ENCODE measurements around the gene ADGRB2.

Gene ADGRB2

DNA sequence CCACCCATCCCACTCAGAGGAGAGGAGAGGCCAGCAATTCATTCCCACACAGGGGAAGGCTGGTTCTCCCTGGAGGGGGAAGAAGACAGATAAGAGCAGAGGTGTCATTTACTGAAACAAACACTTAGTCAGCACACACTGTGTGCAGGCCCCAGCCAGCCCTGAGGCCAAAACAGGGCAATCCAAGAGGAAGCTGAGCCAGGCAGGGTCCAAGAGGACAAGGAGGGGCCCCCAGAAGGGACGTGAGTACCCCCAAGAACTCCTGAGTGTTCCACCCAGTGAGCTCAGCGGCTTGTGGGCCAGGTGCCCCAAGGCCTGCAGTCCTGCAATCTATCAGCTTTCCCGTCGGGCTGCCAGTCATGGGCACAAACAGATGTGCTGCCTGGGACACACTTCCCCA lies 15.8 kb downstream of the ADGRB2 start:
- no peak for DNase-seq

DNA sequence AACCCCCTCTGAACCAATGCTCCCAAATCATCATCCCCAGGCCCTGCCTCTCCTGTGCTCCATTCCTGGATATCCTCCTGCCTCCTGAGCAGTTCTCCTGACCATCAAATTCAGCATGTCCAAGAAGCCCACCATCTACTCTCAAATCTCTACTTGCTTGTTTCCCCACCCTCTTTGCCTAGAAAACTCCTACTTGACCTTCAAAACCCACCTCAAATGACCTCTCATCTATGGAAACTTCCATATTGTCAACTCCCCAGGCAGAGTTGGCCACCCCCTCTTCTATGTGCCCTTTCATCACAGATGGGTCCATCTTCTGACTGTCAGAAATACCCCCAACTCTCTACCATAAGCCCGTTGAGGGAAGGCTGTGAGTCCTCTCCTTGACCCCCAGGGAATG lies 16.8 kb downstream of the ADGRB2 start:
- DNase-seq = no peak

DNA sequence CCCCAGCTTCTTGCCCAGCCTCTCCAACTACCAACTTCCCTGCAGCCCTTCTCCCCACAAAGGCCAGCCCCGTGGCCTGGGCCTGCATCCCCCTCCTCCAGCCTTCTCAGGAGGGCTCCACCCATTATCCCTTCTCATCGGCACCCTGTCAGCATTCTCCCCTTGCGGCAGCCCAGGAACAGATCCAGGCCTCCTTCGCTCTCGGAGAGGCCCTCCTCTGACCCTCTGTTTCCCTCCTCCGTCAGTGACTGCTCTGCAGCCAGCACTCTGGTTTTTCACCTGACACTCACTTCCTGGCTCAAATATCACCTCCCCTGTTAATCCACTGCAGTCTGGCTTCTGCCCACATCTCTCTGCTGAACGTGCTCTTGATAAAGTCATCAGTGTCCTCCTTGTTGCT lies 17.5 kb downstream of the ADGRB2 start:
- no peak for DNase-seq

DNA sequence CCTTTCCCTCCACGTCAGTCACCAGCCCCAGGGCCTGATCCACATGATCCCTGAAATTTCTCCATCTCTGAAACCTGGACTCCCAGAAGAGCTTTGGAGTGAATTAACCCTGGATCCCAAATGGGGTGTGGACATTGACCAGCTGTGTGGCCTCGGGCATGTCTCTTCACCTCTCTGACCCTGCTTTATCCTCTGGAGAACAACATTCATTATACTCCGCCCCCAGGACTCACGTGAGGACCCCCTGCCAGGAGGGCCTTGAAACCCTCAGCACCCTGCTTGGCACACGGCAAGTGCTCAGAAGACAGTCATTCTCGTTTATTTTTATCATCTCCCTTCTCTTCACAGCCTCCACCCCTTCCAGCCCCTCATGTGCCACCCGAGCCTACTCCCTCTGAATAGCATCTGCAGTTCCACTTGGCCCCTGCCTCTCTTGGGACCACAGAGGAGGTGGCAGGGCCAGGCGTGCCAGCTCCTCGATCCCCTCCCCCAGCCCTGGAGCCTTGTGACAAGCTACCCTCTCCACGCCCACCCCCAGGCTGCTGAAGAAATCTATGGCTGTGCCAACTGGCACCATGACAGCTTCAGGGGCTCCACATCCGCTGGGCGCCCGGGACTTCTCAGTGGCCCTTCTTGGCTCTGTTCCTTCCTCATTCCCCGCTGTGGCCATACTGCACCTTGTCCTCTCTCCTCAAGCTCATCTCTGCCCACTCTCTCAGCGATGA lies 18.0 kb downstream of the ADGRB2 start:
- DNase-seq = peak; percentile 82

DNA sequence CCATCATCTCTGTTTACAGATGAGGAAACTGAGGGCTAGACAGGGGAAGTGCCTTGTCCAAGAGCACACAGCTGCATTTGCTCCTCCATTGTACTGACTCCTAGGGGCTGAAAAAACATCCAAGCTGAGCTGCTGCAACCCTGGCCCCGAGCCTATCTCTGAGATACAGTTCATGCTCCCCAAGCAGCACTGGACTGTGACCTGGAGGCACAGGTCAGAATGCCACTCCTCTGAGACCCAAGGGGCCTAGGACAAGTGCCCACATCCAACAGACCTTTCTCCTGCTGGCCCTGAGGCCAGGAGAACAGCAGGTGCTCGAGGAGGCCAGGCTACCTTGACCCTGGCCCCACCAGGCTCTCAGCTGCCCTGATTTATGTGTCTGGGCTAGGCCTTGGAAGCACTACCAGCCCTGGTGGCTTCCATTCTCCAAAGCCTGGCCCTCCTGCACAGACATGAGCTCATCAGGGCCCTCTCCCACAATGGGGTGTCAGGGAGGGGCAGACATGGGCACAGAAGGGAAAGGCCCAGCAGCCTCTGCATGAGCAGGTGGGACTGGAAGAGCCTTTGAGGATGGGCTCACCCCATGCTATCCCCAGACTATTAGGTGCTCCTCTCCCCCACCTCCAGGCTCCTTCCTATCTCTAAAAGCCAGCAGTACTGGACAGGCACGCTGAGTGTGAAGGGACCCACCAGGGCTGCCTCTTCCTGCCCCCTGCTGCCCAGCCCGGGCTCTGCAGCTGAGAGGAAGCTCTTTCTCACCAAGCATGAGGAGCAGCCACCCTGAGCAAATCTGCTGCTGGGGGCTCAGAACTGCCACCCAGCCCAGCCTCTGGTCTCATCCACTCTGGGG lies 18.8 kb downstream of the ADGRB2 start:
- peak; percentile 33 for DNase-seq

DNA sequence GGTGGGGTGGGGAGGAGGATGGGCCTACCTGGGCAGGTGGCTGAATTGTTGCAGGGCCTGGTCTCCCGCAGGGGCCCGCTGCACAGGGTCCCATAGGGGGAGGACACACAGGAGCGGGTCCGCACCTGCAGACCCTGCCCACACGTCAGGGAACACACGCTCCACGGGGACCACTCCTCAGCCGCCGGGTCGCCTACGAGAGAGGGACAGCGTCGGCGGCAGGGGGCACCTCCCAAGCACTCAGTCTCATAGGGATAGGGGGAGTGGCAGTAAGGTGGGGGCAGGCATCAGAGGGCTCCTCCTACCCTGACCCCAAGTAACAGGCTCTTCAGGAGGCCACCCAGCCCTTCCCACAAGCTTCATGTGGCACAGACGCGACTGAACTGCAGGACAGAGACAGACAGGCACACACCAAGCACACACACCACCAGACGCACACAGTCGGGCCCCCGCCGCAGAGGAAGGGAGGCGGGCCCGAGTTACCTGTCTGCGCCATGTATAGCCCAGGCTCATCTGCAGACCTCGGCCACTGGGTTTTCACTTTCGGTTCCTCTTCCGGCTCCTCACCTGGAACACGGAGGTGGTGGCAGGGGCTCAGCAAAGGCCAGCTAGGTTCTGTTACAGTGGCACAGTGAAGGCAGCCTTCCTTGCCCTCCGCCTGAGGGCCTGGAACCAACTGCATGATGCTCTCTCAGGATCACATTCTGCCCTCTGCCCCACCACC lies 19.8 kb downstream of the ADGRB2 start:
- no peak for DNase-seq

DNA sequence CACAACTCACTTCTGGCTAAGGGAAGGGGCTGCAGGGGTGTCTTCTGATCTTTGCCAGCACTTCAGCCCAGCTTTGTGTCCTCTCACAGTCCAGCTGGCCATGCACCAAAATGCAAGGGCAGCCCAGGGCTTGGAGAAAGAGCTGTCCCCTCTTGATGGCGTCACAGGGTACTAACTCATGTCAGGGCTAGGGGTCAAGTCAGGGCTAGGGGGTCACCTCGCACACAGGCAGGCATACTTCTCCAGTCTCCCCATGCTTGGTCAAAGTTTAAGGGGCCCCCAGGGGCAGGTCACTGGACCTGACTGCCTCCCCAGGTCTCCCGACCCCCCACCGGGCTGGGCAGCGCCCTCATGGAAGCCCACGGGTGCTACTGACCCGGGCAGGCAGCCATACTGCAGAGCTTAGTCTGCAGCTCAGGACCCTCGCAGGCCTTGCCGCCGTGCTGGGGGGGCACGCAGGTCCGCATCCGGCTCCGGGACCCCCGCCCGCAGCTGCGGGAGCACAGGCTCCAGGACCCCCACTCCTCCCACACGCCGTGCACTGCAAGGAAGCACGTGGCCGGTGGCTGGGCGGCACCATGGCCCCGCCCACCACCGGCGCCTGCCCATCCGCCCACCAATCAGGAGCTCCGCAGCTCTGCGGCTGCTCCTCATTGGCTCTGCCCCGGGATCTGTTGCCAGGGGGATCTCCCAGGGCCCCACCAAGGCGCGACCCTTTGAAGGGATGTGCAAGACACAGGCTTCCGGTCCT lies 21.5 kb downstream of the ADGRB2 start:
- no peak for DNase-seq

DNA sequence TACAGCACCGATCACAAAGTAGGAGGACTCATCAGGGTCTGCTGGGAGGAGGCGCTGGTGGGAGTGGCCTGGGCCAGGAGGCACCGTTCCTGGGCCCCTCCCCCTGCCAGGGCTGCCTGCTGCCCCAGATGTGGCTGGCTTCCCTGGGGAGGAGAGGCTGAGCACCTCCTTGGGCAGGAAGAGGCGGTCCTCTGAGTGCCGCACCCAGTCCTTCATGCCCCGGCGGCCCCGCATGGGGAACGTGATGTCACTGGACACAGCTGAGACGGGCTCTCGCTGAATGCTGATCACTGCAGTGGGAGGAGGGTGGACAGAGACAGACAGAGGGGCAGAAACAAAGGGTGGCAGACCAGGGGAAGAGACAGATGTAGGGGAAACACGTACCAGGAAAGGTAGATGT lies 24.8 kb downstream of the ADGRB2 start:
- no peak for DNase-seq

DNA sequence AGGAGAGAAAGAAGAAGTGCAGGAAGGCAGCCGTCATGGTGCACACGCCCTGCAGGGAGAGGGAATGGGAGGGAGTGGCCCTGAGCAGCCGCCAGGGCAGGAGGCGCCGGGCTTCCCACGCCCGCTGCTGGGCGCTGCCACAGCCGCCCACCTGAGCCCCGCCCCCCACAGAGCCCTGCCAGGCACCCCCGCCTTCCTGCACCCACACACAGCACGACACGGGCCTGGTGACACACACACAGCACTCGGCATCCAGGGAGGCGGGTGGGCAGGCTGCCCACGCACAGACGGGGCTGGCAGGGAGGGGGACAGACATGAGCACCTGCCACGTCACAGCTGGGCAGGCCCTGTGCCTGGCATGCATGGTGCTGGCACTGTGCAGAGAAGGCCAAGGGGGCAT lies 27.5 kb downstream of the ADGRB2 start:
- DNase-seq = no peak

DNA sequence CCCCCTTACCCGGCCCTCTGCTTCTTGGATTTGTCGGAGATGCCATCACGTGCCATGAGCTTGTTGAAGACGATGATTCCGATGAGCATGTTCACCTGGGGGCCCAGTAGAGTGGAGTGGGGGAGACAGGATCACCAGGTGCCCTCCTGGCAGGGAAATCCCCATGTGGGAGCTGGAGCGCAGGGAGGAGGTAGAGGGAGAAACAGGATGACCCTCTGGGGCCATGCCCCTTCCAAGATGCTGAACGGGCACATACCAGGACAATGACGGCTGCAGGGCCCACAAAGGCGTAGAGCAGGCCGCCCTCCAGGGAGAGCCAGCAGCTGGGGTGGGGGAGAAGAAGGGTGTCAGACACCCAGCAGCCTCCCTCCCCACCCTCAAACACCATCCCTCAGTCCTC lies 28.6 kb downstream of the ADGRB2 start:
- DNase-seq = no peak

DNA sequence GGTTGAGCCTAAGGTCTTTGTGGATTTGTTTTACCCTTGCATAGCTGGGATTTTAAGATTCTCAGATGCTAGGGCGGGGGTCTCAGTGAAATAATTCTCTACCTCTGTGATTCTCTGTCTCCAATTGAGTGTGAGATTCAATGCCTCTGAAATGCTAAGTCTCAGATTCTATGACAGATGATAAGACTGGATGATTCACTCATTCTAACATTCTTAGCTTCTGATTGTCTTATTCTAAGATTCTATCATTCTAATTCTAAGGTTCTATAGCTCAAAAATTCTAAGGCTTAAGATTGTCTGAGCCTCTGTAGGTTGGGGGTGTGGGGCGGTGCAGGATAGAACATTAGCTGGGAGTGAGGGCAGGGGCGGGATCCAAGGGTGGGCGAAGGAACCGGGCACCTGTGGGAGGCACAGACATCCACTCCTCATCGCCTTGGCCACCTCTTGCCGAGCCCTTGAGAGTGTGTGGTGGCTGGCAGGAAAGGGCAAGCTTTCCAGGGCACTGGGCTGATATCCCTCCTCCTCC lies 29.5 kb downstream of the ADGRB2 start:
- no peak for DNase-seq

DNA sequence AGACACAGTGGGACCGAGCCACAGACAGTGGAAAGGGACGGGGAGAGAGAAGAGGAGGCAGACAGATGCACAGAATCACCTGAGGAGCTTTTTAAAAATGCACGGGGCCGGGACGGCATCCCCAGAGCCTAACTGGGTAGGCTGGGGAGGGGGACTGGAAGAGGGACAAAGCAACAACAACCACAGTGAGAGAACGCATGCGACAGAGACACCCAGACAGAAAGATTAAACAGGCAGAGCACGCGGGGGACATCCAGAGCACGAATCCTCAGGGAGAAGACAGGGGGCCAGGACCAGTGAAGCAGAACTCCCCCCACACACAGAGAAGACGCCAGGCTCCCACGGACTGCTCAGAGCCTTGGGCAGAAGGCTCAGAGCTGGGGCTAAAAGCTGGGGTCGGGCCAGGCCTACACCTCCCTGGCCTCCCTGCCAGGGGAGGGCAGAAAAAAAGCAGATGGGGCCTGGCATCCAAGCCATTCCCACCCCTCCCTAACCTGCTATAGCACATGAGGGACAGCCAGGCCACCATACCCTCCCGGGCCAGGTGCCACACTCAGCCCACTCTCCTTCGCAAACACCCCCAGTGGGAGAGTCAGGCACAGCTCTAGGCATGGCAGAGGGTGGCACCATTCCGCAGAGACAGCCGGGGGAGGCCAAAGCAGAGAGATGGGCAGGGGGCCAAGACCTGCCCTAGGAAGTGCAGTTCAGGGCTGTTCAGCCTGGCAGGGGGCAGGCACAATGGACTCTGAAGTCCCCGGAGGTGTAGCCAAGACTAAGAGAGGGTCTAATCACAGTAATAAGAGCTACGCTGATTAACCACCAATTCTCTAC lies 30.5 kb downstream of the ADGRB2 start:
- peak; percentile 89 for DNase-seq

DNA sequence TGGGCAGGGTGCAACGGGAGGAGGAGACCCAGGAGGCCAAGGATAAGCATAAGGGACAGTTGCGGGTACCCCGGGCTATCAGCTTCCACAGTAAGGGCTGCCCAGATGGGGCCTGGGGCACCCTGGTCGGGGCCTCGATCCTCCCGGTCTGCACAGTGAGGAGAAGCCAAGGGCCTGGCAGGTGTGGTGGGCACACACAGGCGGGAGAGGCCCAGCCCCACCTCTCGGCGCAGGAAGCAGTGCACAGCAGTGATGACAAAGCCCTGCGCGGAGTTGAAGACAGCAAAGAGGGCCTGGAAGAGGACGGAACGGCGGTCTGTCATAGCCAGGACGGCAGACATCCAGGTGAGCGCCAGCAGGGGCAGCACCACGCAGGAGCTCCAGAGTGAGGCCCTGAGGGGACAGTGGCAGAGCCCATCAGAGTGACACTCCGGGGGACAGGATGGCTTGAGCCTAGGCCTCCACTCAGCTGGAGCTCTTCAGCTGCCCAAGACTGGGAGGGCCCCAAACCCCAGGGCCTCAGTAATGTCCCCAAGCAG lies 31.3 kb downstream of the ADGRB2 start:
- no peak for DNase-seq

DNA sequence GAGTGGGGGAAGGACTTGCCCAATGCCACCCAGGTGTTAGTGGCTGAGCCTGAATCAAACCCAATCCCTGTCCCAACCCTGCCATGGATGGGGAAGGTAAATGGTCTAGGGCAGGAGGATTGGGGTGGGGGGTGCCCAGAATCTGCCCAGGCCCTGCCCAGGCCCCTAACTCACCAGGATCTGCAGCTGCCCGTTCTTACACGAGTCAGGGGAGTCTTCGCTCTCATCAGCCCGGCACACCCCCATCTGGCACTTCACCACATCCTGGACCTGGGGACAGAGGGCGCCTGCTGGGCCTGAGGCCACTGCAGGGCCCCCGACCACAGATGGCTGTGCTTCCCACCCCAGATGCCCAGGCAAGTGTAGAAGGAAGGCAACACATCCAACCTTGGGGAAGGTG lies 31.8 kb downstream of the ADGRB2 start:
- DNase-seq = no peak

DNA sequence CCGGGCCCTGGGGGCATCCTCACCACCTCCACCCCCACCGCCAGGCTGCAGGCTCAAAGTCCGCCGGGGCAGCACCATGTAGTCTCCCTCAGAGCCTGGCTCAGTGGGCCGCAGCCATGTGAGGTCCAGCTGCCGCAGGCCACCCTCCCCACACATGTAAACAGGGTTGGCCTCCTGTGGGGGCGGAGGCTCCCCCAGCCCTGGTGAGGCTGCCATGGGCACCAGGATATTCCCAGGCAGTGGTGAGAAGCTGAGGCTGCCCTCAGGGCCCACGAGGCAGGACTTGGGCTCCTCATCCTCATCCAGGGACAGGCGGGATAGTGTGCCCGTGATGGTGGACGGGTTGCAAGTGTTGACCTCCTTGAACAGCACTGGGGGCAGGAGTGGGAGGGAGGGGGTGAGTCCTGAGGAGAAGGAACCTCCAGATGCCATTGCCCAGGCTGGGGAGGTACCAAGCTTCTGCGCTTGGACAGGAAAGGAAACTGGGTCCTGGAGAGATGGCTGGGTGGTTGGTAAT lies 33.0 kb downstream of the ADGRB2 start:
- no peak for DNase-seq

DNA sequence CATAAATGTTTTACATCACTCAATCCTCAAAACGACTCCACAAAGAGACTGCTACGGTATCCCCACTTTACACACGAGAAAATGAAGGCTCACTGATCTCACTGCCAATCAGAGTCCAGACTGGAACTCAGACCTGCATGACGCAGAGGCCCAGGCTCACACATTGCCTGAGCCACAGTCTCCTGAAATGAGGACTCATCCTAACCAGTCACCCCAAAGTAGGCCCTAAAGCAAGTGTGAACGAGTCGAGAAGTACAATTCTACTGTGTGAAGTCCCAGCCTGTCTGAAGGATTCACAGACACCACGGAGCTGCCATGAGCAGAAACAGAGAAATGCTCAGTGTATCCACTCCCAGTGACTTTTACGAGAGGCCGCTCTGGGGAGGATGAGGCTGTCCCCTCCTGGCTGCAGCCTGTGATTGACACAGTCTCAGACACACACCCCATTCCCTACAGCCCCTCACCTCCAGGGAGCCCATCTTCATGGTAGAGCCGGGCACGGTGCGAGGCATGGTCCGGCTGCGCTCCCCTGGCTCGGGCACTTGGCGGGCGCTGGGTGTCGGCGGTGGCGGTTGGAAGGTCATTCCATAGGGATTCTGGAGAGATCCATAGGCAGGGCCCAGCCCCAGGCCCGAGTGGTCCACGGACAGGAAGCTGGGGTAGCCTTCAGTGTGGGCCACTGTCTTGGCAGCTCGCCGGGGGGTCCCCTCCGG lies 33.6 kb downstream of the ADGRB2 start:
- DNase-seq = no peak

DNA sequence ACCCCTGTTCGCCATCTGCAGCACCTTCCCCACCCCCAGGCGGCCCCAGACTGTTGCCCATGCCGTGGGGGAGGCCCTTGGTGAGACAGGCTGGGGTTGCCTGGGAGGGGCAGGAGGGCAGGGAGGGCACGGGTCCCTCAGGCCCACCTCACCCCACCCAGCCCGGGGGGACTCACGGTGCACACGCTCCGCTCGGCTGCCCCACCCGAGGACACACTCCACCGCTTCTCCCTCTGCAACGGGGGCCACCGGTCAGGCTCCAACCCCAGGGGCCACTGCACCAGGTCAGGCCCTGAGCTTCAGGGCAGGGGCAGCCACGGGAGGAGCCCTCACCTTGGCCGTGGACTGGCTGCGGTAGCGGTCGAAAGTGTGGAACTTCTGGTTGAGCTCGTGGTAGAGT lies 36.3 kb downstream of the ADGRB2 start:
- no peak for DNase-seq

DNA sequence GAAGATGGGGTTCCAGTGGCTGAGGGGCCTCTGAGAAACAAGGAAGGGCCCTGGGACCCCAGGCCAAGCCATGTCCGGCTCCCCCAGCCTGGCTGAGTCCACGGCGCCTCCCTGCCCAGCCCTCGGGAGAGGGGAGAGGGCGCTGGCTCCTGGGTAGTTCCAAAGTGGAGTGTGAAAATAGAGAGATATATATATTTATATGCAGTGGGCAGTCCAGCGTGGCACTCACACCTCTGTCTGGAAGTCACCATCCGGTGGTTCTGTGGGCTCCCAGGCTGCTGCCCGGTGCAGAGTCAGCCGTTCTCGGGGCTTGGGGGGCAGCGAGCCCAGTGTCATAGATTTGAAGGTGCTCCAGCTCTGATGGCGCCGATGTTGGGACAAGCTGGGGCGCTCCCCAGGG lies 36.9 kb downstream of the ADGRB2 start:
- DNase-seq = no peak

DNA sequence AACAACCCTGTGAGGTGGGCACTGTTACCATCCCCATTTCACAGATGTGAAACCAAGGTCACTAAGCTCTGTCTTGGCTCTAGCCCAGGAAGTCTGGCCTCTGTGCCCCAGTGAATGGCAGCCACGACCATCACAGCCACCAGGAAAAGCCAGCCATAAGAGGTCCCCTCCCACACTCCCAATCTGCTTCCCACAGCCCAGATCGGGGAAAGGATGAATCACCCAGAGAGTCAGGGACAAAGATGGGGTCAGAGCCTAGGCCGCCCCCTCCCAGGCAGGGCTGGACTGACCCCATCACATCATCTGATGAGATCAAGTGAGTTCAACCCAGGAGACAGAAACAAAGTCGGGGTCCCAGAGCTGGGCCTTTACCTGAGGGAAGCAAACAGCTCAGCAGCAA lies 37.4 kb downstream of the ADGRB2 start:
- DNase-seq = no peak

DNA sequence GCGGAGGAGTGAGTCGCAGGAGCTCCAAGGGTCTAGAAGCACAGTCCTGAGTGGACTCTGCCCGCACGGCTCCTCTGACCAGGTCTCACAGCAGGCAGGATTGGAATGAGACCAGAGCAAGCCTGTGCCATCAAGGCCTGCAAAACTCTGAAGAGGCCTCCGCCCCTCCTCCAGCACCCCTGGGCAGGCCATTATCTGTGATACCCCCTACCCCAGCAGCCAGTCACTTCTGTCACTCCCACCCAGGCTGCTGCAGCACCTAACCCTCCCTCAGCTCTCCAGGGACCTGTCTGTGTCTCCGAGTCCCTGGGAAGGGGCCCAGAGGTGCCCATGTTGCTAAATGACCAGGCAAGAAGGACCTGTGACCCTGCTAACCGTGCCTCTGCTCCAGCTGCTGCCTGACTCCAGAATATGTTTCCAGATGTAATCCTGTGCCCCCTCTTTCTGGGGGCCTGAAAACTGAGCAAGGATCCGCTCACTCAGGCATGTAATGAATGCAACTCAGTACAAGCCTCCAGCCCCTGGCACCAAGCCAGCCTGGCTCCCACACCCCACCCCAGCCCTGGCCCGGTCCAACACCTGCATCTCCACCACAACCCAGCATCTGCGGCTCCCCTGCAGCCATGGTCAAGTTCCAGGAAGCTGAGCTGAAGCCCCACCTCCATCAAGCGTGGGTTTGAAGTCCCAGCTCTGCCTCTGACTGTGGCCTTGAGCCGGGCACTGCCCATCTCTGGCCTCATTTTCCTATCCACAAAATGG lies 38.2 kb downstream of the ADGRB2 start:
- no peak for DNase-seq
